Epidermal melanocyte (primary cell): Measurements from ENCODE around the gene CDH15.
"Not testable (repeated sequence)": the region's sequence is repeated elsewhere in the genome, so short reads cannot be mapped to it uniquely, and the experiment has no call there.

Experiments
- DNase-seq: peaks from one replicate; pipeline ENCODE4 v3.0.0; 2011; ENCODE audit warnings: low spot score; ENCODE audit not compliant: insufficient read length

The CDH15 gene

GRCh38 chr16:89155851-89156739 is 15.5 kb upstream of the CDH15 start:
- peak; percentile 40 for DNase-seq

GRCh38 chr16:89156740-89157645 is 14.6 kb upstream of the CDH15 start:
- no peak for DNase-seq

- no peak for DNase-seq
Measured at GRCh38 chr16:89157778-89158177, 13.8 kb upstream of the CDH15 start.

GRCh38 chr16:89159066-89159849 is 12.3 kb upstream of the CDH15 start:
- DNase-seq = no peak

- no peak for DNase-seq
Measured at GRCh38 chr16:89159850-89160354, 11.6 kb upstream of the CDH15 start.

- DNase-seq = no peak
Measured at GRCh38 chr16:89160977-89161701, 10.4 kb upstream of the CDH15 start.

GRCh38 chr16:89161763-89162713 is 9.5 kb upstream of the CDH15 start:
- no peak for DNase-seq

- DNase-seq = no peak
Measured at GRCh38 chr16:89163297-89163696, 8.3 kb upstream of the CDH15 start.

- no peak for DNase-seq
Measured at GRCh38 chr16:89164436-89164835, 7.1 kb upstream of the CDH15 start.

- DNase-seq = no peak
Measured at GRCh38 chr16:89164847-89165680, 6.5 kb upstream of the CDH15 start.

- not testable (repeated sequence) for DNase-seq
Measured at GRCh38 chr16:89165681-89165979, 5.9 kb upstream of the CDH15 start.

GRCh38 chr16:89166696-89167424 is 4.7 kb upstream of the CDH15 start:
- no peak for DNase-seq

- DNase-seq = peak; percentile 96
Measured at GRCh38 chr16:89167425-89167941, 4.1 kb upstream of the CDH15 start.

GRCh38 chr16:89168381-89169189 is 3.0 kb upstream of the CDH15 start:
- no peak for DNase-seq

GRCh38 chr16:89169778-89170177 is 1.8 kb upstream of the CDH15 start:
- no peak for DNase-seq

- DNase-seq = no peak
Measured at GRCh38 chr16:89170346-89171215, 967 bp upstream of the CDH15 start.
